IMR-90 (cell line): ENCODE results near the gene PCSK6. TPM values are rescaled to one million over a fixed set of nuclear protein-coding genes. Genes with fewer than 3 reads are reported as not detected.

Experiments used
- ATAC-seq: fragments of 200-7000 bp; cut with Tn5 transposase; 2 replicates; pipeline ENCODE4 v1.9.1; 2020; ENCODE audit warnings: low read depth, mild to moderate bottlenecking, moderate library complexity
- BruUV-seq: library from RNA; stranded (reverse); fragments of 400-500 nt; replicated peaks from 2 replicates; lab custom pipeline; 2021; lab: Mats Ljungman, UMichigan
- CTCF ChIA-PET: fragments of 300-600 bp; formaldehyde crosslinking; extraction: SDS; loops from one replicate; lab custom pipeline; 2021; ENCODE audit warnings: antibody characterized with exemption; lab: Yijun Ruan, JAX
- POLR2A ChIA-PET: fragments of 300-600 bp; sonication (Branson Sonifier 250); formaldehyde crosslinking; loops from one replicate; lab custom pipeline; 2022; ENCODE audit warnings: antibody characterized with exemption; ENCODE audit not compliant: unreplicated experiment; lab: Charles Lee
- DNase-seq: peaks from one replicate; pipeline ENCODE4 v3.0.0; 2013
- H2AFZ ChIP-seq: replicated peaks from 2 replicates; pipeline ENCODE3; 2013; ENCODE audit warnings: low read length, mild to moderate bottlenecking; ENCODE audit not compliant: poor library complexity
- H2AK5ac ChIP-seq: 2 replicates; pipeline ENCODE4 v1.6.1; 2013; ENCODE audit warnings: low read depth, low read length, inconsistent platforms
- H2AK9ac ChIP-seq: replicated peaks from 2 replicates; pipeline ENCODE3; 2013; ENCODE audit warnings: mild to moderate bottlenecking, low read depth, low read length, moderate library complexity; ENCODE audit not compliant: poor library complexity
- H2BK120ac ChIP-seq: 2 replicates; pipeline ENCODE4 v1.6.1; 2013; ENCODE audit warnings: low read depth, low read length, inconsistent platforms
- H2BK15ac ChIP-seq: 3 replicates; pipeline ENCODE4 v1.6.1; 2013; ENCODE audit warnings: low read depth, low read length, inconsistent platforms
- H2BK20ac ChIP-seq: 2 replicates; pipeline ENCODE4 v1.6.1; 2013; ENCODE audit warnings: low read depth, mild to moderate bottlenecking, inconsistent platforms, low read length, moderate library complexity
- H2BK5ac ChIP-seq: 2 replicates; pipeline ENCODE4 v1.6.1; 2013; ENCODE audit warnings: mild to moderate bottlenecking, low read depth, low read length, inconsistent platforms; ENCODE audit not compliant: poor library complexity, severe bottlenecking
- H3K14ac ChIP-seq: replicated peaks from 2 replicates; pipeline ENCODE4 v1.6.1; 2013; ENCODE audit warnings: low read depth, low read length, inconsistent platforms
- H3K18ac ChIP-seq: 2 replicates; pipeline ENCODE4 v1.6.1; 2013; ENCODE audit warnings: low read depth, low read length, control low read depth
- H3K23ac ChIP-seq: 2 replicates; pipeline ENCODE4 v1.6.1; 2013; ENCODE audit warnings: low read depth, low read length, inconsistent platforms
- H3K27ac ChIP-seq: 2 replicates; pipeline ENCODE4 v1.5.1; 2013; ENCODE audit warnings: mild to moderate bottlenecking, control low read depth, low read length; ENCODE audit not compliant: insufficient read depth
- H3K27me3 ChIP-seq: 2 replicates; pipeline ENCODE4 v1.6.1; 2013; ENCODE audit warnings: low read length; ENCODE audit not compliant: control insufficient read depth, insufficient read depth
- H3K36me3 ChIP-seq: 2 replicates; pipeline ENCODE4 v1.6.1; 2013; ENCODE audit warnings: low read length, mixed read lengths; ENCODE audit not compliant: control insufficient read depth, insufficient read depth
- H3K4ac ChIP-seq: 2 replicates; pipeline ENCODE4 v1.6.1; 2013; ENCODE audit warnings: low read depth, low read length, inconsistent platforms
- H3K4me1 ChIP-seq: 2 replicates; pipeline ENCODE4 v1.6.1; 2013; ENCODE audit warnings: low read length, mixed read lengths; ENCODE audit not compliant: control insufficient read depth, insufficient read depth
- H3K4me2 ChIP-seq: 2 replicates; pipeline ENCODE4 v1.6.1; 2013; ENCODE audit warnings: low read depth, mild to moderate bottlenecking, control low read depth, low read length, moderate library complexity
- H3K4me3 ChIP-seq: 2 replicates; pipeline ENCODE4 v1.5.1; 2013; ENCODE audit warnings: low read depth, mild to moderate bottlenecking, control low read depth, low read length, moderate library complexity; ENCODE audit not compliant: insufficient read depth
- H3K56ac ChIP-seq: 2 replicates; pipeline ENCODE4 v1.6.1; 2013; ENCODE audit warnings: low read length, inconsistent platforms; ENCODE audit not compliant: insufficient read depth; ENCODE audit errors: extremely low read depth
- H3K79me1 ChIP-seq, 2 experiments: 2 replicates each; pipeline ENCODE4 v1.6.1; 2013; ENCODE audit warnings: low read length in 2 of 2, inconsistent platforms in 1 of 2, low read depth in 1 of 2
- H3K9ac ChIP-seq: 2 replicates; pipeline ENCODE4 v1.6.1; 2013; ENCODE audit warnings: low read depth, low read length, control low read depth
- H3K9me1 ChIP-seq: 2 replicates; pipeline ENCODE4 v1.6.1; 2013; ENCODE audit warnings: low read length, inconsistent platforms; ENCODE audit not compliant: insufficient read depth
- H3K9me3 ChIP-seq: 2 replicates; pipeline ENCODE4 v1.6.1; 2013; ENCODE audit warnings: low read length; ENCODE audit not compliant: control insufficient read depth, insufficient read depth
- H4K20me1 ChIP-seq: 2 replicates; pipeline ENCODE4 v1.6.1; 2013; ENCODE audit warnings: low read length, inconsistent platforms; ENCODE audit not compliant: insufficient read depth
- H4K5ac ChIP-seq: 2 replicates; pipeline ENCODE4 v1.6.1; 2013; ENCODE audit warnings: mild to moderate bottlenecking, low read depth, low read length, control low read depth
- H4K8ac ChIP-seq, 2 experiments: 2 replicates each; pipeline ENCODE4 v1.6.1; 2013; ENCODE audit warnings: low read depth in 2 of 2, low read length in 2 of 2, control low read depth in 1 of 2, inconsistent platforms in 1 of 2
- H4K91ac ChIP-seq: 2 replicates; pipeline ENCODE4 v1.6.1; 2013; ENCODE audit warnings: low read depth, low read length, inconsistent platforms; ENCODE audit not compliant: insufficient read depth
- BHLHE40 ChIP-seq: fragments of 150-350 bp; IDR thresholded peaks from 2 replicates; pipeline ENCODE4 v1.6.1; 2016; ENCODE audit warnings: mild to moderate bottlenecking, low read depth, low read length
- ELK1 ChIP-seq: fragments of 150-350 bp; IDR thresholded peaks from 2 replicates; pipeline ENCODE4 v1.6.1; 2016; ENCODE audit warnings: low read depth, mild to moderate bottlenecking, low read length, moderate library complexity, borderline replicate concordance
- MAFK ChIP-seq: IDR thresholded peaks from 2 replicates; pipeline ENCODE4 v1.6.1; 2012; ENCODE audit warnings: low read depth, low read length, improper control_type of control experiment
- SMC3 ChIP-seq: fragments of 150-350 bp; IDR thresholded peaks from 2 replicates; pipeline ENCODE4 v1.6.1; 2016; ENCODE audit warnings: low read depth, mild to moderate bottlenecking, antibody characterized with exemption, low read length, moderate library complexity
- USF2 ChIP-seq: fragments of 150-350 bp; IDR thresholded peaks from 2 replicates; pipeline ENCODE4 v1.6.1; 2017; ENCODE audit warnings: mild to moderate bottlenecking, antibody characterized with exemption, low read length, low read depth
- WGBS, 2 experiments: methylation state at CpG; one replicate each; pipeline versions ENCODE4 v1.1.5 to v1.1.7; 2013; ENCODE audit warnings: missing lambda C conversion rate in 2 of 2; ENCODE audit not compliant: insufficient read length in 1 of 2; ENCODE audit errors: extremely low coverage in 2 of 2; 5-methylcytosine and 5-hydroxymethylcytosine counted together
- dilution Hi-C: fragments of 300-500 bp; cut with HindIII; formaldehyde crosslinking; loops from one replicate; pipeline ENCODE4 v1.14.3; 2018; ENCODE audit warnings: low sequenced_read_pairs; ENCODE audit not compliant: unreplicated experiment
- in situ Hi-C: fragments of 300-500 bp; cut with MboI; formaldehyde crosslinking; loops from 3 replicates; pipeline ENCODE4 v1.14.3; 2019; ENCODE audit warnings: low sequenced_read_pairs, inconsistent platforms, mixed read lengths
- intact Hi-C: fragments of 100-400 bp; cut with micrococcal nuclease; formaldehyde crosslinking; loops from 2 replicates; pipeline ENCODE4 v1.10.0; 2022
- polyA plus RNA-seq, 3 experiments: library from polyadenylated mRNA; depleted of rRNA; stranded (reverse); fragments of >200 nt; gene quantifications; 2 replicates each; pipeline ENCODE4 v1.2.3, GENCODE V29; 2012; ENCODE audit warnings: low replicate concordance in 1 of 3
- total RNA-seq: library from RNA; depleted of rRNA; stranded (reverse); fragments of >200 nt; gene quantifications from 2 replicates; pipeline ENCODE4 v1.2.3, GENCODE V29; 2012

PCSK6 gene
- total and polyA plus RNA-seq, 2 of the 4 experiments (the other 2 are of a cell fraction): not detected

- Histone ChIP-seq H3K23ac (no peak overlapping the region), H2BK20ac (no peak overlapping the region), H4K8ac (no peak overlapping the region), H2AFZ (no peak overlapping the region), H3K14ac (no peak overlapping the region), H4K20me1 (no peaks in the 10 kb centered on the region), H3K27me3 (peaks cover 37% of the 10 kb centered on the region), H3K9me3 (no peaks in the 10 kb centered on the region), H3K56ac (no peak overlapping the region), H3K4me1 (no peaks in the 10 kb centered on the region), H4K5ac (no peak overlapping the region), H2BK120ac (no peak overlapping the region), H2BK5ac (no peak overlapping the region), H2BK15ac (no peak overlapping the region), H3K27ac (no peak overlapping the region), H3K4ac (no peak overlapping the region), H3K36me3 (no peaks in the 10 kb centered on the region), H3K4me3 (no peak overlapping the region), H3K79me1 (no peaks in the 10 kb centered on the region), H2AK9ac (no peak overlapping the region), H4K91ac (no peak overlapping the region), H3K18ac (no peak overlapping the region), H2AK5ac (no peak overlapping the region), H3K9me1 (no peaks in the 10 kb centered on the region), H3K4me2 (no peak overlapping the region), H3K9ac (no peak overlapping the region)
- dilution Hi-C loops (no loop called here), in situ Hi-C loops (no loop called here), intact Hi-C loops (no loop called here)
- no TSS peak for BruUV-seq
- ATAC-seq (no peak), DNase-seq (no peak)
- ChIA-PET POLR2A (no interaction called here), CTCF (no interaction called here)
- 44% methylated on average over 3 of the region's 21 CpGs; no CpG with 5 or more reads in 1 of the 2 experiments for WGBS, 2 experiments
- no peak for TF ChIP-seq ELK1
- TF ChIP-seq BHLHE40: no peak
- TF ChIP-seq SMC3: no peak
- no peak for TF ChIP-seq MAFK
- no peak for TF ChIP-seq USF2
These were observed 162.9 kb downstream of the PCSK6 start for GRCh38 chr15:101326462-101327146.
